IMR-90 (cell line): ENCODE results near the gene EEF1G.

Source experiments
- CEBPB ChIP-seq: IDR thresholded peaks from 2 replicates; pipeline ENCODE4 v1.6.1; 2012; ENCODE audit warnings: low read depth, low read length, improper control_type of control experiment
- ELK1 ChIP-seq: fragments of 150-350 bp; IDR thresholded peaks from 2 replicates; pipeline ENCODE4 v1.6.1; 2016; ENCODE audit warnings: low read depth, mild to moderate bottlenecking, low read length, moderate library complexity, borderline replicate concordance
- FOS ChIP-seq: fragments of 150-350 bp; IDR thresholded peaks from 2 replicates; pipeline ENCODE4 v1.6.1; 2016; ENCODE audit warnings: low read depth, low read length
- MAZ ChIP-seq: IDR thresholded peaks from 2 replicates; pipeline ENCODE4 v1.6.1; 2012; ENCODE audit warnings: low read depth, mild to moderate bottlenecking, low read length, improper control_type of control experiment, moderate library complexity, borderline replicate concordance
- MXI1 ChIP-seq: IDR thresholded peaks from 2 replicates; pipeline ENCODE4 v1.6.1; 2012; ENCODE audit warnings: low read depth, mild to moderate bottlenecking, low read length, moderate library complexity, borderline replicate concordance
- NFE2L2 ChIP-seq: fragments of 150-350 bp; IDR thresholded peaks from 2 replicates; pipeline ENCODE4 v1.6.1; 2016; ENCODE audit warnings: low read depth, mild to moderate bottlenecking, low read length
- POLR2A ChIP-seq: IDR thresholded peaks from 2 replicates; pipeline ENCODE4 v1.6.1; 2012; ENCODE audit warnings: mild to moderate bottlenecking, low read depth, low read length
- RAD21 ChIP-seq: IDR thresholded peaks from 2 replicates; pipeline ENCODE4 v1.6.1; 2012; ENCODE audit warnings: low read length, improper control_type of control experiment
- RCOR1 ChIP-seq: IDR thresholded peaks from 2 replicates; pipeline ENCODE4 v1.6.1; 2012; ENCODE audit warnings: mild to moderate bottlenecking, low read length, improper control_type of control experiment; ENCODE audit not compliant: insufficient replicate concordance
- RFX5 ChIP-seq: IDR thresholded peaks from 2 replicates; pipeline ENCODE4 v1.8.0; 2012; ENCODE audit warnings: low read depth, mild to moderate bottlenecking, low read length, moderate library complexity
- SMC3 ChIP-seq: fragments of 150-350 bp; IDR thresholded peaks from 2 replicates; pipeline ENCODE4 v1.6.1; 2016; ENCODE audit warnings: low read depth, mild to moderate bottlenecking, antibody characterized with exemption, low read length, moderate library complexity
- TF ChIP-seq, protein P1 (sequence below): fragments of 150-350 bp; IDR thresholded peaks from 2 replicates; pipeline ENCODE4 v1.6.1; 2017; ENCODE audit warnings: mild to moderate bottlenecking, antibody characterized with exemption, low read length, low read depth
- TF ChIP-seq, protein P2 (sequence below): conservative IDR thresholded peaks from 2 replicates; pipeline ENCODE4 v1.5.1; 2012; ENCODE audit warnings: mild to moderate bottlenecking, low read depth, low read length, improper control_type of control experiment

DNA sequence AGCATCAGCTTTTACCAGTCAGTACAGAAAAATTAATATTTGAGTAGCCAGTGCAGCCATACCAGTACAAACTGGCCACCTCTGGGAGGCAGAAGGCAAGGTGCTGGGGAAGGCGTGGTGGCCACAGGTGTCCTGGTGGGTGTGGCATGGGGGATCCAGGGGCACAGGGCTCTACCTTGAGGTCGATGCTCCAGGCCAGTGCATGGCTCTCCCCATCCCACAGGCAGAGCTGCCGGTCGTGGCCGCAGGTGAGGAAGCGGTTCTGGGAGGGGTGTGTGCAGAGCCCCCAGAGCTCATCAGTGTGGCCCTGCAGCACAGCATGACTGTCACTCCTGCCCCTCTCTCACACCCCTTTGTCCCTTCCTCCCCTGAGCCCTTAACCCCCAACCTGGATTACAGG, 31.8 kb upstream of the EEF1G start:
- TF ChIP-seq, protein P1, sequence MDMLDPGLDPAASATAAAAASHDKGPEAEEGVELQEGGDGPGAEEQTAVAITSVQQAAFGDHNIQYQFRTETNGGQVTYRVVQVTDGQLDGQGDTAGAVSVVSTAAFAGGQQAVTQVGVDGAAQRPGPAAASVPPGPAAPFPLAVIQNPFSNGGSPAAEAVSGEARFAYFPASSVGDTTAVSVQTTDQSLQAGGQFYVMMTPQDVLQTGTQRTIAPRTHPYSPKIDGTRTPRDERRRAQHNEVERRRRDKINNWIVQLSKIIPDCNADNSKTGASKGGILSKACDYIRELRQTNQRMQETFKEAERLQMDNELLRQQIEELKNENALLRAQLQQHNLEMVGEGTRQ: no peak
- no peak for TF ChIP-seq RFX5
- no peak for TF ChIP-seq CEBPB
- TF ChIP-seq, protein P2, sequence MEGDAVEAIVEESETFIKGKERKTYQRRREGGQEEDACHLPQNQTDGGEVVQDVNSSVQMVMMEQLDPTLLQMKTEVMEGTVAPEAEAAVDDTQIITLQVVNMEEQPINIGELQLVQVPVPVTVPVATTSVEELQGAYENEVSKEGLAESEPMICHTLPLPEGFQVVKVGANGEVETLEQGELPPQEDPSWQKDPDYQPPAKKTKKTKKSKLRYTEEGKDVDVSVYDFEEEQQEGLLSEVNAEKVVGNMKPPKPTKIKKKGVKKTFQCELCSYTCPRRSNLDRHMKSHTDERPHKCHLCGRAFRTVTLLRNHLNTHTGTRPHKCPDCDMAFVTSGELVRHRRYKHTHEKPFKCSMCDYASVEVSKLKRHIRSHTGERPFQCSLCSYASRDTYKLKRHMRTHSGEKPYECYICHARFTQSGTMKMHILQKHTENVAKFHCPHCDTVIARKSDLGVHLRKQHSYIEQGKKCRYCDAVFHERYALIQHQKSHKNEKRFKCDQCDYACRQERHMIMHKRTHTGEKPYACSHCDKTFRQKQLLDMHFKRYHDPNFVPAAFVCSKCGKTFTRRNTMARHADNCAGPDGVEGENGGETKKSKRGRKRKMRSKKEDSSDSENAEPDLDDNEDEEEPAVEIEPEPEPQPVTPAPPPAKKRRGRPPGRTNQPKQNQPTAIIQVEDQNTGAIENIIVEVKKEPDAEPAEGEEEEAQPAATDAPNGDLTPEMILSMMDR: no peak
- no peak for TF ChIP-seq ELK1
- no peak for TF ChIP-seq MAZ
- TF ChIP-seq FOS: no peak
- TF ChIP-seq POLR2A: no peak
- no peak for TF ChIP-seq RAD21
- TF ChIP-seq SMC3: no peak
- no peak for TF ChIP-seq RCOR1
- TF ChIP-seq MXI1: no peak
- TF ChIP-seq NFE2L2: no peak
